ENCODE measurements around the gene CAMTA1.
A peak's percentile ranks its signal among the peaks of the same experiment; 100 is the strongest.

CAMTA1 gene

DNA sequence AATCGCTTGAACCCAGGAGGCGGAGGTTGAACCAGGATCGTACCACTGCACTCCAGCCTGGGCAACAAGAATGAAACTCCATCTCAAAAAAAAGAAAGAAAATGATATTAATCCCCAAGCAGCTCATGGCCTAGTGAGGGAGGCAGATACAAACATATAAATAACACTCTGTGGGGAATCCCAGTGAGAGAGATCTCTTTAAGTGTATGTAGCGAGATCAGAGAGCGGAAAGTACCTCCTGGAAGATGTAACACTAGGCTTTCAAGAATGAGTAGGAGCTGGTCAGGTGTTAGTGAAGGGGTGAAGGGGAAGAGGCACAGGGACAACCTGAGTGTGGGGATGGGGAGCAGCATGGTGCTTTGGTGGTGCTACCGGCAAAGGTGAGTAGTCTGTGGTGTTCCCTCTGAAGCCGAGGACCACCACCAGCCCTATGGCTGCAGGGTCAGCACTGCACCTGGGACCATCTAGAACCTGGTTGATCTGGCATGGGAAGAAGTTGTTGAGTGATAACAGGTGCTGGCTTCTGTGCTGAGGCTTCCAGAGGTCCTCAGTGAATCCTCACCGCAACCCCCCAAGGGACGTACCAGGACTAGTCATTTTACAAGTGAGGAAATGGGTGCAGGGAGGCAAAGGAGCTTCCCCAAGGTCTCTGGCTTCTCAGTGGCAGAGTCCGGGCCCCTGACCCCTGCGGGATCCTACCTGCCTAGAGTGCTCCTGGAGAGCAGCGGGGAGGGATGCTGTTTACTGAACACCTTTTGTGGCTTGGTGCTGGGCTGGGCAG is 618.2 kb downstream of the CAMTA1 start:
- Histone ChIP-seq H2BK120ac (ENCODE audit: insufficient read depth, low read length, poor library complexity) (no peak overlapping the region), H2BK12ac (ENCODE audit: low read length) (peak overlapping the region; percentile 42), H2BK5ac (ENCODE audit: low read depth, low read length, poor library complexity) (peak overlapping the region; percentile 3), H4K91ac (ENCODE audit: low read depth, low read length) (no peak overlapping the region), H3K4me3 (ENCODE audit: low read depth, low read length) (no peak overlapping the region), H3K18ac (ENCODE audit: low read length) (no peak overlapping the region), H3K4me1 (ENCODE audit: control insufficient read depth in 1 of 2, insufficient read depth in 2 of 2, low read length in 2 of 2) (peaks cover 8 to 13% of the 10 kb centered on the region in 2 experiments), H3K9ac (ENCODE audit: low read length) (no peak overlapping the region), H3K14ac (ENCODE audit: low read length) (peak overlapping the region; percentile 57), H3K36me3 (ENCODE audit: control insufficient read depth in 1 of 2, insufficient read depth in 2 of 2, low read length in 2 of 2) (no peaks in the 10 kb centered on the region), H3K27me3 (ENCODE audit: insufficient read depth, low read length) (no peaks in the 10 kb centered on the region), H3K4ac (ENCODE audit: low read depth, low read length) (no peak overlapping the region), H3K4me2 (ENCODE audit: low read length) (no peak overlapping the region), H4K8ac (ENCODE audit: low read depth, low read length) (no peak overlapping the region), H4K12ac (ENCODE audit: low read depth, low read length) (no peak overlapping the region), H2AK5ac (ENCODE audit: low read length) (peak overlapping the region; percentile 47), H3K23ac (ENCODE audit: low read length) (peak overlapping the region; percentile 70), H3K79me2 (ENCODE audit: control insufficient read depth, insufficient read depth, low read length, poor library complexity) (no peaks in the 10 kb centered on the region), H3K79me1 (ENCODE audit: low read length) (peaks cover 5% of the 10 kb centered on the region), H3K9me3 (ENCODE audit: insufficient read depth, low read depth, low read length) (no peaks in the 10 kb centered on the region), H2AFZ (ENCODE audit: insufficient read depth, low read length, poor library complexity) (no peak overlapping the region), H3K27ac (ENCODE audit: low read depth, low read length) (no peak overlapping the region)
- no peak for DNase-seq
- no CpG with 5 or more reads among the region's 12 CpGs for WGBS (ENCODE audit: extremely low coverage, insufficient coverage, insufficient read length)

DNA sequence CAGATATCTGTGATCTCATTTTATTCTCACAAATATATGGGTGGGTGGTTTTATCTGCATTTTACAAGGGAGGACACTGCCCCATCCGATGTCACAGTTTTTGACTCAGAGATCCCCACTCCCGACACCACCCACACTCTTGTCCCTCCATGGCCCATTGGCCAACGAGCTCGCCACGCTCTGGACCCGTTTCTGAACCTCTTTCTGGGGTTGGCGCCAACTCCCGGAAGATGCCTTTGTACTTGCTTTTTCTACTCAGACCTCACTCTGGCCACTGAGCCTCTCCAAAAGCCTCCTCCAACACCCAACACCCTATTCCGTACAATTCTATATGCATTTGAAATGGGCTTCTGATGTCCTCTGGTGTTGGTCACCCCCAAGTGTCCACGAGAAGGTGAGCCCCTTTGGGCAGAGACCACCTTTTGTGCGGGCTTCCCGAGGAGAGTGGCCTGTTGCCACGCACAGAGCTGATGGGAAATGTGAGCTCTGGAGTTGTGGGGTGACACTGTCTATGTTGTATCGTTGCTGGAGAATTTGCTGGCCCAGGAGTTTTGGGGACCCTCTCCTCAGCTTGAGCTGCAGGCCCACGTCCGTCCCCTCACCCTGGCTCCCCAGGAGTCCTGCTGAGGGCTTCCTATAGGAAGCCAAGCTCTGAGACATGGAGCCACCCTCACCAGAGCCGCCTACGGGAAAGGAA is 618.9 kb downstream of the CAMTA1 start:
- DNase-seq, result no peak
- Histone ChIP-seq H3K79me1 (ENCODE audit: low read length) (peaks cover 5% of the 10 kb centered on the region), H3K4me1 (ENCODE audit: control insufficient read depth in 1 of 2, insufficient read depth in 2 of 2, low read length in 2 of 2) (peaks cover 8 to 13% of the 10 kb centered on the region in 2 experiments), H3K79me2 (ENCODE audit: control insufficient read depth, insufficient read depth, low read length, poor library complexity) (no peaks in the 10 kb centered on the region), H2AFZ (ENCODE audit: insufficient read depth, low read length, poor library complexity) (no peak overlapping the region), H3K23ac (ENCODE audit: low read length) (no peak overlapping the region), H3K9ac (ENCODE audit: low read length) (no peak overlapping the region), H2AK5ac (ENCODE audit: low read length) (no peak overlapping the region), H3K4me3 (ENCODE audit: low read depth, low read length) (no peak overlapping the region), H4K8ac (ENCODE audit: low read depth, low read length) (no peak overlapping the region), H3K27ac (ENCODE audit: low read depth, low read length) (no peak overlapping the region), H3K14ac (ENCODE audit: low read length) (no peak overlapping the region), H2BK120ac (ENCODE audit: insufficient read depth, low read length, poor library complexity) (no peak overlapping the region), H2BK12ac (ENCODE audit: low read length) (no peak overlapping the region), H3K18ac (ENCODE audit: low read length) (no peak overlapping the region), H4K12ac (ENCODE audit: low read depth, low read length) (no peak overlapping the region), H3K36me3 (ENCODE audit: control insufficient read depth in 1 of 2, insufficient read depth in 2 of 2, low read length in 2 of 2) (no peaks in the 10 kb centered on the region), H3K4ac (ENCODE audit: low read depth, low read length) (no peak overlapping the region), H3K4me2 (ENCODE audit: low read length) (no peak overlapping the region), H4K91ac (ENCODE audit: low read depth, low read length) (no peak overlapping the region), H2BK5ac (ENCODE audit: low read depth, low read length, poor library complexity) (no peak overlapping the region), H3K27me3 (ENCODE audit: insufficient read depth, low read length) (no peaks in the 10 kb centered on the region), H3K9me3 (ENCODE audit: insufficient read depth, low read depth, low read length) (no peaks in the 10 kb centered on the region)
- no CpG with 5 or more reads among the region's 18 CpGs for WGBS (ENCODE audit: extremely low coverage, insufficient coverage, insufficient read length)

DNA sequence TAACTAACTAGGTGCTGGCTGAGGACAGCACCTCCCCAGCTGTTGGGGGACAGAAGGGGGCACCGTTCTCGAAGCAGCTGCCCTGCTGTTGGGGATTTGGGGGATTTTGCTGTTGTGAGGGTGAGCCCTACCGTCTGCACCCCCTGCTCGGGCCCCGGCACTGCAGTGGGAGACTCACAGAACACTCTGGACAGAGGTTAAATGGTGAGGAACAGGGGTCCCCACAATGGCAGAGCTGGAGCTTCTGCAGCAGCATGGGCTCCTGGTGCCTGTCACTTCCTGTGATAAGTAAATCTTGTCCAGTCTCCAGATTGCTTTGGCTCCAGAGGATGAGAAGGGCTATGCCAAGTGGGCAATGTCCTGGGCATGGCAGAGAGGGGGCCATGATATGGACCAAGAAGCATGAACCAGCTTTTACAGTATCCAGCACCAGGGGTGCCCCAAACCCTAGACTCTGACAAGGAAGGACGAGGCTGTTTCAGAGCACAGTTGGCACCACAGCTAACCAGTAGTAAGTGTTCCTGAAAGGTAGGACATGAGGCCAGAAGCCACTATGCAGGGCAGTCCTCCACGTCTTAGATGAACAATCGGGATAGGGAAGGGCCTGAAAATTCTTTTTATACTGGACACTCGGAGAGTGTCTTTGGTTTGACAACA is 620.7 kb downstream of the CAMTA1 start:
- Histone ChIP-seq H3K4me1 (ENCODE audit: control insufficient read depth in 1 of 2, insufficient read depth in 2 of 2, low read length in 2 of 2) (peaks cover 8 to 13% of the 10 kb centered on the region in 2 experiments), H3K79me1 (ENCODE audit: low read length) (peaks cover 4% of the 10 kb centered on the region), H3K4me2 (ENCODE audit: low read length) (no peak overlapping the region), H4K91ac (ENCODE audit: low read depth, low read length) (no peak overlapping the region), H3K4me3 (ENCODE audit: low read depth, low read length) (no peak overlapping the region), H3K9me3 (ENCODE audit: insufficient read depth, low read depth, low read length) (no peaks in the 10 kb centered on the region), H3K27me3 (ENCODE audit: insufficient read depth, low read length) (no peaks in the 10 kb centered on the region), H3K14ac (ENCODE audit: low read length) (no peak overlapping the region), H2AK5ac (ENCODE audit: low read length) (no peak overlapping the region), H3K18ac (ENCODE audit: low read length) (no peak overlapping the region), H3K79me2 (ENCODE audit: control insufficient read depth, insufficient read depth, low read length, poor library complexity) (no peaks in the 10 kb centered on the region), H3K9ac (ENCODE audit: low read length) (no peak overlapping the region), H4K8ac (ENCODE audit: low read depth, low read length) (no peak overlapping the region), H3K36me3 (ENCODE audit: control insufficient read depth in 1 of 2, insufficient read depth in 2 of 2, low read length in 2 of 2) (no peaks in the 10 kb centered on the region), H4K12ac (ENCODE audit: low read depth, low read length) (no peak overlapping the region), H3K4ac (ENCODE audit: low read depth, low read length) (no peak overlapping the region), H2BK12ac (ENCODE audit: low read length) (no peak overlapping the region), H2BK120ac (ENCODE audit: insufficient read depth, low read length, poor library complexity) (no peak overlapping the region), H3K23ac (ENCODE audit: low read length) (no peak overlapping the region), H2AFZ (ENCODE audit: insufficient read depth, low read length, poor library complexity) (no peak overlapping the region), H2BK5ac (ENCODE audit: low read depth, low read length, poor library complexity) (no peak overlapping the region), H3K27ac (ENCODE audit: low read depth, low read length) (no peak overlapping the region)
- DNase-seq, result no peak
- no CpG with 5 or more reads among the region's 9 CpGs for WGBS (ENCODE audit: extremely low coverage, insufficient coverage, insufficient read length)

DNA sequence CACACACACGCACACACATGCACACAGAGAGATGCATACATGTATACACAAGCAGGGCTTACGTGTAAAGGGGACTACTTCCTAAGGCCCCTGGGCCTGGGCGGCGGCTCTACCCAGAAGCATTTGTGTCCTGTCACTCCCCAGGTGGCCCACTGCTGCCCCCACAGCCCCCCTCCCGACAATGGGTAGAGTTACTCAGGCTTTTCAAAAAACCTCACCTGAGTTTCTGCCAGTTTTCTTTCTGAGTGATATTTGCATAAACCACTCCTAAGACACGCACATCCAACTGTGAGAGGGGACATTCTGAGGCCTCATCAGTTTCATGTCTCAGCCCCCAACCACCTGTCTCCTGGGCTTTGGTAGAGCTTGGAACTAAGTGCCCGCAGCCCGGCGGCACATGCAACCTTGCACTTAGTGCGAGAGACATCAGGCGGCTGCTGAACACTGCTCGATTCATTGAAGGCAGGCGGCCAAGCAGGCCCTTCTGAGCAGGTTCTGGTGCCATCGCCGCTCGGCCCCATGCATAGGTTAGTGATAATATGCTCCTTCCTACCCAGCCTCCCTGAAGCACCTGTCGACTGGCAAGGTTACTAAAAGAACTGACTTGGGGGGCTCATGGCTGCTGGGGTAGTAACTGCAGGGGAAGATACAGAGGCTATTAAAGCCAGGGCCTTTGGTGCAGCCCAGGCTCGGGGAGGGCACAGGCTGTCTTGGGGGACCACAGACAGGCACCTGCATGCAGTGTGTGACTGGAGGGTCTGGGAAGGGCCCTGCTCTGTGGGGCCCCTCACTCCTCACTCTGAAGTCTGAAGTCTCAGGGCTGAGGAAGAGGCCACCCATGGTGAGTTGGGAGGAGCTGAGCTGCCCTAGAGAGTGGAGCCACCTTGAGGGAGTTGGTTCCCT is 621.6 kb downstream of the CAMTA1 start:
- H3K4me3 ChIP-seq (ENCODE audit: low read depth, low read length), result no peak overlapping the region
- H3K79me2 ChIP-seq (ENCODE audit: control insufficient read depth, insufficient read depth, low read length, poor library complexity), result no peaks in the 10 kb centered on the region
- no peaks in the 10 kb centered on the region for H3K27me3 ChIP-seq (ENCODE audit: insufficient read depth, low read length)
- H4K12ac ChIP-seq (ENCODE audit: low read depth, low read length), result no peak overlapping the region
- WGBS (ENCODE audit: extremely low coverage, insufficient coverage, insufficient read length), result no CpG with 5 or more reads among the region's 18 CpGs
- no peak overlapping the region for H2AFZ ChIP-seq (ENCODE audit: insufficient read depth, low read length, poor library complexity)
- no peak overlapping the region for H3K23ac ChIP-seq (ENCODE audit: low read length)
- no peaks in the 10 kb centered on the region for H3K36me3 ChIP-seq (ENCODE audit: control insufficient read depth in 1 of 2, insufficient read depth in 2 of 2, low read length in 2 of 2)
- no peak overlapping the region for H4K8ac ChIP-seq (ENCODE audit: low read depth, low read length)
- DNase-seq, result no peak
- no peak overlapping the region for H3K9ac ChIP-seq (ENCODE audit: low read length)
- peaks cover 4% of the 10 kb centered on the region for H3K79me1 ChIP-seq (ENCODE audit: low read length)
- no peak overlapping the region for H2BK5ac ChIP-seq (ENCODE audit: low read depth, low read length, poor library complexity)
- no peaks in the 10 kb centered on the region for H3K9me3 ChIP-seq (ENCODE audit: insufficient read depth, low read depth, low read length)
- H3K27ac ChIP-seq (ENCODE audit: low read depth, low read length), result no peak overlapping the region
- no peak overlapping the region for H3K4ac ChIP-seq (ENCODE audit: low read depth, low read length)
- no peak overlapping the region for H2BK12ac ChIP-seq (ENCODE audit: low read length)
- H4K91ac ChIP-seq (ENCODE audit: low read depth, low read length), result no peak overlapping the region
- no peak overlapping the region for H2AK5ac ChIP-seq (ENCODE audit: low read length)
- H2BK120ac ChIP-seq (ENCODE audit: insufficient read depth, low read length, poor library complexity), result no peak overlapping the region
- no peak overlapping the region for H3K4me2 ChIP-seq (ENCODE audit: low read length)
- H3K4me1 ChIP-seq (ENCODE audit: control insufficient read depth in 1 of 2, insufficient read depth in 2 of 2, low read length in 2 of 2), result peaks cover 8 to 13% of the 10 kb centered on the region in 2 experiments
- H3K14ac ChIP-seq (ENCODE audit: low read length), result no peak overlapping the region
- no peak overlapping the region for H3K18ac ChIP-seq (ENCODE audit: low read length)
